NCI-H1048 (cell line): ENCODE results near the gene CNTN5.

Experiments used
- DNase-seq: peaks from one replicate; lab custom pipeline; 2025; lab: John Stamatoyannopoulos, UW

Gene CNTN5

DNA sequence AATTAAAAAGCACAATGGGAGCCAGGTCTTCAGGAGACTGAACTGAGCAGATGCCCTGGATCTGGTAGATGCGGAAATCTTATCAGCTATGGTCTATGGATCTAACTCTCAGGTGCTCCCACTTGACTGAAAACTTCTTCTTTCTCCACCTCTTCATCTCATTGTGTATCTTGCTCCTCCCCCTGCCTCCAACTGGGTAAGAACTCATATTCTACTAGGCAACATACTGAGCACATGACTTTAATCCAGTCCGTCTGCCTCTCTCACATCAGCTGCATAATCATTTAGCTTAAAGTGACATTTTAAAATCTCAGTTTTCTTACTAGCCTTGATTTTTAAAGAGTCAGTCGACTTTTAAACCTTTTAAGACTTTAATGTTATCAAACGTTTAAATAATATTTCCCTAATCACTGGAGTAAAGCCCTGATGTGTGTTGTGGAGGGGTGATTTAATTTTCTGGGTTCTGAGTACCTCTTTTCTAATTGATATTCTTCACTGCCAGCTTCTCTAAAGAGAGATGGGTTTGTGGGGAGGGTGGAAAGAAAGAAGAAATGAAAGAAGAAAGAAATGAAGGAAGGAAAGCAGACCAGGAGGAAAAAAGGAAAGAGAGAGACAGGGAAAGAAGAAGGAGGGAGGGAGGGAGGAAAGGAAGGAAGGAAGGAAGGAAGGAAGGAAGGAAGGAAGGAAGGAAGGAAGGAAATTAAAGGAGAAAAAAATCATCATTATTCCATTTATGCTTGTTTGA, 1073.5 kb downstream of the CNTN5 start:
- no peak for DNase-seq

DNA sequence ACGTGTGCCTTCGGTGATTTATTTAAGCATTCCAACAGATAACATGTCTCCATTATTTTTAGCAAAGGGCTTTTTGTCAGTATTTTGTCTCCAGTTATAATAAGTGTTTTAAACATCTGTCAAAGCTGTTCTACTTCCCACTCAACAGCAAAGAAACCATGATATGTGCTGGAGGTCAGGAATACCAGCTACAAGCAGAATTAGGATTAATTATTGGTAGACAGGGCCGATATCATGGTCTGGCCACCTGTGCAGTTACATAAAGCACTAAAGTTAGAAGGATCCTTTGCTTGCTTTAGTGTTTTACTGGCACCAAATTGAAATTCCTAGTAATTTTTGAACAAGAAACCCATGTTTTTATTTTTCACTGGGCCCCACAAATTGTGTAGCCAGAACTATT, 1075.1 kb downstream of the CNTN5 start:
- no peak for DNase-seq

DNA sequence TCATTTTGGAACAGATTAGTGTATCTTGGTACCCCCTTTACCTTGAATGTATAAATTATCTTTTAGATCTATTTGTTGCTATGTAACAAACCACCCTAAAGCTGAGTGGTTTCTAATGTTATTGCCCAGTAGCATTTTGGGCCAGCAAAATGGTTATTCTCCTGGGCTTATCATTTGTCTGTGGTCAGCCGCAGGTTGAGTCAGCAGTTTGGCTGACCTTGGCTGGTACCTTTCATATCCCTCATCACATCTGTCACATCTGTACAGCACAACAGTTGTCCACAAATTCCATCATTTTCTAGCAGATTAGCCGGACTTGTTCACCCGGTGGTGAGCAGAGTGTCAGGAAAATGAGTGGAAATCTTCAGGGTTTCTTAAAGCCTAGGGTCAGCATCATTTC, 1077.8 kb downstream of the CNTN5 start:
- no peak for DNase-seq

DNA sequence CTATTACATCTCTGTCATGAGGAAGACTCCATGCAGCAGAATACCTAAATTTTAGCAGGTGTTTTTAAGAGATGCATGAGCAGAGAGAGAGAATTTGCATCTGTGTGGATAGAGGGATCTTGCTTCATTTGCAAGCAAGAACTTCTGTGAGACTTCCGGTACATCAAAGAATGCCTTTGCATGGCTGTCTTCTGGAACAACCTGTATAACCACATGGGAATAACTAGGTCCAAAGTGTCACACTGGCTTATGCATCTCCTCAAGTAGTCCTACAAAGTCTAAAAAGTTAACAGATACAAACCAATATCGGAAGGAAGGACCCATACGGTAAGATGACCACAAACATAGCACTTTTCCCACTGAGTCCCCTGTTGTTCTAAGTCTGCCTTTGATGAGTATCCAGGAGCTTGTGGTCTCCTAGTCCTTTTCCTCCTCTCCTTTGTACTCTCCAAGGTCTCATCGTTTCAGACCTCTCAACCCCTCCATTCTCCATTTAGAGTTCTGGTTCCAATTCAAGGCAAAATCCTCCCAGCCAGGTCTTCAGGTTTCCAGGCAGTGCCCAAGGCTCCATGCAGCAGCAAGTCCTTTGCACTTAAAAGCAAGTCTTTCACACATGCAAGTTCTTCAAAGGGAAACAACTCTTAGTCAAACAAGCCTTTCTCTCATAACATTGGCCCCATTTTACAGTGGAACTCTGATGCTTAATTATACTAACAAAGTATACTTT, 1084.7 kb downstream of the CNTN5 start:
- DNase-seq: peak; percentile 6

DNA sequence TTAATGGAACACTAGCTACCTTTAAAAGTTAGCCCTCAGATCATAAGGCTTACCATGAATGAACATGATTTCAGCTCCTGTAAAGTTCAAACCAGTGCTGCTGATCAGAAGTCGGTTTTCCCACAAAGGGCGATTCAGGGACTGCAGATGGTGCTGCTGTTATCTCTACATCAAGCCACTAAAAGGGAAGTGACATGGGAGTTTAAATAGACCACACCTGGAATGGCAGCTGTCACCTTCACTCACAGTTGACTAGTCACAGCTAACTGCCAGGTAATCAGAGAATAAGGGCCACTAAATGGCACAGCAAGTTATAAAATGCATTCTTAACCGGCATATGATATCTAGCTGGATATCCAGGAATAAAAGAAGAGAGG, 1085.2 kb downstream of the CNTN5 start:
- no peak for DNase-seq

DNA sequence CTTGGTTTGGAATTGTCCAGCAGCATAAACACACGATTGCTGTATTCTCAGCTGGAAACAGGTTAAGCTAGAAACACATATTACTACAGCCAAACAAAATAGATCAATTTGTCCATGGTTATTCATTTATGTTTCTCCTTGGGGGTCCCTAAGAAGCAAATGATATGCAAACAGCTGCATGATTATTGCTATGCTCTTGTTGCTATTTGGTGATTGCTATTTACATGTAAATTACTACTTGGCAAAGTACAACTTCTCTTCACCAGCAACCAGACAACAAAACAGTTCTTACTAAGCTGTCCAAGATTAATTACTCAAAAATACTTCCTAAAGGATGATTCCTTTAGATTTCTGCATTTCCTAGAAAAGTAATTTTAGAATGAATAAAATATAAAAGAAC, 1098.4 kb downstream of the CNTN5 start:
- DNase-seq: peak; percentile 52

DNA sequence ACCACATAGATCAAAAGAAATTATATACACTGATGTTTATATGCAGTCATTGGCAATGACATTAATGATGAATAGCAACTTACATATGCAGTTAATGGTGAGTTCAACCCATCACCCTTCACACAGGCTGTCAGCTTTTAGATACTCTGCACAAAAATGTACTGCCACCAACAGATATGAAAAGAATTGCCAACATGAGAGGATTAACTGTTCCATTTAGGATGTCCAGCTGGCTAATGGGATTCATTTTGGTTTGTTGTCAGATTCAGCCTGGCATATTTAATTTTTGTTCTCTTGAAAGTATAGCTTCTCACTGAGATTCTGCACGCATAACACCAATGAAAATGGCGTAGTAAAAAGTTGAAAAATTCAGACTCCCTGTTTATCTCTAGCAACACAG, 1112.4 kb downstream of the CNTN5 start:
- DNase-seq: no peak

DNA sequence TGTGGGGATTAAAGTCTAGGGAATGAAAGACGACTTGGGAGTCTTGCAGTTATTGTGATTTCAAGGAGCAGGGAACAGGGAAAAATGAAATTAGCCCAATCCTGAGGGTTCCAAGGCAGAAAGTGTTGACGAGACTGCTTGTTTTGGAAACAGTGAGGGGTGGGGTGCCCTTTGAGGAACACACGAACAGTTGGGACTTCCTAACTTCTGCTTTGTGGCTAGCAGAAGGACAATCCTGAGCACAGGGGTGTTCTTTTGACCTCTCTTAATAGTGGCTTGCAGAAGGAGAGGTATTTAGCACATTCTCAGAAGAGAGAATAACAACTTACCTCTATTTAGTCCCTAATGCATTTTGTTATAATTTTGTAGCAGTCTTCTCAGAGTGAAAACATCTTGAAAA, 1120.5 kb downstream of the CNTN5 start:
- DNase-seq: no peak

DNA sequence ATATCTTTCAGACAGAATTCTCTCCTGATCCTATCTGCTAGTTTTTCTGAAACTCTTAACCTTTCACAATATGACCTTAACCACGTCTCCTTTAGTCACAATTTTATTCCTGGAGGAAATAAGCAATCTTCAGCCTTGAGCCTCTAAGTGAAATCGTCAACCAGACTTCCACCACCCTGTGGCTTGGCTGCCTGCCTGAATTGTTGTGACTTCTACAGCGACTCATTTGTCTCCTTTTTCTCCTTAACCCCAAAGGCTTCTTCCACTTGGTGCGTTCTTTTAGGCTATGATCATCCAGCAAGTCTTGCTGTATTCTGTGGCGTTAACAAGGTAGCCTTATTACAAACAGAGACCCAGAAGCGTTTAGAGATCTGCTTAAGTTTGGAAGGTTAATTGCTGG, 1131.2 kb downstream of the CNTN5 start:
- no peak for DNase-seq

DNA sequence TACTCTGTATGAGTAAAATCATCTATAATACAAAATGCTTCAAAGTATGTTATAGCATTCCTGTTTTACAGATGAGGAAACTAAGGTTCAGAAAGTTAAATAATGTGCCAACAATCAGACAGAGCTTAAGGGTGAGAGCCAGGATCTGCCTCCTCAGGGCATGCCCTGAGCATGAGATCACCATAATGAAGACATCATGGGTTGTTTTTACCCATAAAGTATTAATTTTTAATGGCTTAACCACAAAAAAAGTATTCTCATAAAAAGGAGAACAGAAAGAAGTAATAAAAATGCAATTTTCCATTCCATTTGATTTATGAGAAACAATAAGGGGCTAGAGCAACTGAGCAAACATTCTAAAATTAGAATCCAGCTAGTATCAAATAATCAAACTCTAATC, 1132.0 kb downstream of the CNTN5 start:
- no peak for DNase-seq

DNA sequence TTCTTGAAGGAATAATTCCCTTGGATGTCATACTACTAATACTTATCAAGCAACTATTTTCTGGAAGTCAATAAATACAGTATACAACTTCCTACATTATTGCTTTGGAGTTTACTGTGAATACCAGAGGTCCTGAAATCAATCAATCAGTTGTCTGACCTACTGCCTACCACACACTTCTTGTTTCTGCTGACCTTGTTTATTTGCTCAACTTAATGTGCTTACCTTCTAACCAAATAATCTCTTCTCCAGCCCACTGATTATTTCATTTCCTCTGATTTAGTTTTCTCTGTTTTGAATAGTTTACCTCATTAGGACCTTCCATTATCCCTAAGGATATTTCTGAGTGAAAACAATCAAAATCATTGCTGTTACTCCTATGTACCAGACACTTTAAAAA, 1142.7 kb downstream of the CNTN5 start:
- DNase-seq: no peak

DNA sequence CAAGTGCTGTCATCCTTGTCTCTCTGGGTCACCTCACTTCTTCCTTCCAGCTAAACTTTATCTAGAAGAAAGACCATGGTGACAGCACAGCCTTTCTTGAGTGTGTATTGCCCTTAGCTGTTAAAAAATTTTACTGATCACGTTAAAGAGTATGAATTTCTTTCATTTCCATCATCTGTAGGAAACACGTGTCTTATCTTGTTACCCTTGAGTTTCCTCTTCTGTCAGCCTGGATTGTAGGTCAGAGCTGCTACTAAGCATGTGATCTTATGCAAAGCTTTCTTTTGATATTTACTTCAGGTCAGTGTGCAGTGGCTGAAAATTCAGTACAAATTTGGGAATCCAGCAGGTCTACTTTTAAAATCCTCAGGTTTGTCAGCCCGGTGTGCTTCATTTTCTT, 1154.1 kb downstream of the CNTN5 start:
- DNase-seq: no peak

DNA sequence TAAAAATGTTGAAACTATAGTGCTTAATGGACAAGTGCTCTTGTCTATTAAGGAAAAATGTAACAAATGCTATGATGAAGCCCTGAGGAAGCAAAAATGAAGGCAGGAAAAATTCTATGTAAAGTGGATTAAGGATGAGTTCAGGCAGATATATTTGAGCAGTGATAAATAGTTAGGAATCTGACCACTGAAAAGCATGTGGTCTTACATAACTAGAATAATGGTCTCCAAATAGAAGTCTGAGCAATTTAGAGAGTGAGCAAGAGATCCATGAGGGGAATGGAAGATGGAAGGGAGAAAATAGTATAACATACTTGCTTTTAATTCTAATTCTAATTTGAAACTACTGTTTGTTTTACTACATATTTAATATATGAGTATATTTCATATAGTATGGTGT, 1155.7 kb downstream of the CNTN5 start:
- no peak for DNase-seq

DNA sequence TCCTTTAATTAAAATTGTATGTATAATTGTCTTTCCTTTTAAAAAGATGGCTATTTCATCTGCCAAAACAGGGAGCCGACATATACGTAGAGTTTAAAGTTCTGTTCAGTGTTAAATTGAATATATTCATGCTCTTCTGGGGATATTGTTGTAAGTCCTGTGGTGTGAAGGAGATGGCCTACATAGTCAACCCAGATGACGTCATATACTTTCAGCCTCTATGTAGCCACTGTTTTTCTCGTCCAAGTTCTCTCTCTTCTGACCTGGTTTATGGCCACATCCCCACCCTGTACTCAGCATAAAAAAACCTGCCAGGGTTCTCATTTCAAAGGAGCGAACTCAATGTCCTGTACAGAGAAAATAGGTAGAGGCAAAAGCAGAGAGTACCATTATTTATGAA, 1156.9 kb downstream of the CNTN5 start:
- DNase-seq: no peak

DNA sequence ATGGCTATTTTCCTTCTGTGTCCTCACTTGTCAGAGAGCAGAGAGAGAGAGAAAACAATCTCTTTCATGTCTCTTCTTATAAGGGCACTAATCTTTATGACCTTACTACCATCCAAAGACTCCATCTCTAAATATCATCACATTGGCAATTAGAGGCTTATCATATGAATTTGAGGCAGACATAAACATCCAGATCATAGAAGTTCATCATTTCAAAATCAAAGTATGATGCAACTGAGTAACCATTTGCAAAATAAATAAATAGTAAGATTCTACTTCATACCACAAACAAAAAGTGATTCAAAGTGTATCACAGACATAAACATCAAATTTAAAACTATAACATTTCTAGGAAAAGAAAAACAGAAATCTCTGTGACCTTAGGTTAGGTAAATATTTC, 1161.6 kb downstream of the CNTN5 start:
- DNase-seq: no peak

DNA sequence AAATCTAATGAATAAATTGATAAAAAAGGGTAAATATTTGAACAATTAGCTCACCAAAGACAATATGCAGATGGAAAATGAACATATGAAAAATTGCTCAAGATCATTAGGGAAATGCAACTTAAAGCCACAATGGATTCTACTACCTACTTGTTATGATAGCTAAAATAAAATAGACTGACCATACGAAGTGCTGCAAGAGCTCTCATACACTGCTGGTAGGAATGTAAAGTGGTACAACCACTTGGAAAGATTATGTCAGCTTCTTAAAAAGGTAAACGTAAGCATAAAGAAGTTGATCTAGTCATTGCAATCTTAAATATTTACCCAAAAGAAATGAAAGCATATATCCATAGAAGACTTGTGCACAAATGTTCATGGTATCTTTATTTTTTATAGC, 1162.2 kb downstream of the CNTN5 start:
- no peak for DNase-seq

DNA sequence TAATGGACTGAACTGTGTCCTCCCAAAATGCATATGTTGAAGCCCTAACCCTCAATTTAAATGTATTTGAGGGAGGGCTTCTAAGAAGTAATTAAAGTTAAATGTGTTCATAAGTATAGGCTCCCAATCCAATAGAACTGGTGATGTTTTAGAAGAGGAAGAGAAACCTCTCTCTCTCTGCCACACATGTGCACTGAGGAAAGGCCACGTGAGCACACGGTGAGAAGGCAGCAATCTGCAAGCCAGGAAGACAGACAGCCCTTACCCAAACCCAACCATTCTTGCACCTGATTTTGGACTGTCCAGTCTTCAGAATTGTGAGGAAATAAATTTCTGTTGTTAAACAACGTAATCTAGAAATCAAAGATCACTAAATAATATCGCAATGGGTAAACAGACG, 1164.8 kb downstream of the CNTN5 start:
- DNase-seq: no peak

DNA sequence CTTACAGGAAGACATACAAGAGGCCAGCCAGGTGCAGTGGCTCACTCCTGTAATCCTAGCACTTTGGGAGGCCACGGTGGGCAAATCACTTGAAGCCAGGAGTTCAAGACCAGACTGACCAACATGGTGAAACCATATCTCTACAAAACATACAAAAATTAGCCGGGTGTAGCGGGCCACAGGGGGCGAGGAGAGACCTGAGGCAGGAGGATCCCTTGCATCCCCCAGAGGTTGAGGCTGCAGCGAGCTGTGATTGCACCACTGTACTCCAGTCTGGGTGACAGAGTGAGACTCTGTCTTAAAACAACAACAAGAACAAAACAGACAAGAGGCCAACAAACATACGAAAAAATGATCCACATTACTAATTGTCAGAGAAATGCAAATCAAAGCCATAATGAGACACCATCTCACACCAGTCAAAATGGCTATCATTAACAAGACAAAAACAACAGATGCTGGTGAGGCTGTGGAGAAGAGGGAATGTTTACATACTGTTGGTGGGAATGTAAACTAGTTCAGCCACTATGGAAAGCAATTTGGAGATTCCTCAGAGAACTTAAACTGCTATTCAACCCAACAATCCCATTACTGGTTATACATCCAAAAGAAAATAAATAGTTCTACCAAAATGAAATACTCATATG, 1167.5 kb downstream of the CNTN5 start:
- no peak for DNase-seq

DNA sequence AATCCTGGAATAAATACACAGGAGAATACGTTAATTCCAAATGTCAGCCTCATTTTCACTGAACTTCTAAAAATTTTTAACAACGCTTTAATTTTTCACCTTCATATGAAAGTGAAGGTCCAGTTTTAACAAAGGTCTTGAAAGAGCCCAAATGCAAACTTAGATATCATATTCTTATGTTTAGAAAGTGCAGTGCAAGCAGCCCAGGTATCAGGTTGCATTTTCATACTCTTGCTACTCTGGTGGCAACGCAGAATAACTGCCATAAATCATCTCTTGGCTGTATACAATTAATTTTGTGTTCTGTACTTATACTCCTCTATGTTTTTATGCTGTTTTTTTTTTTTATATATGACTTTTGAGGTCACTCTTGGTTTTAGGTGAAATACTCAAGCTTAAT, 1169.6 kb downstream of the CNTN5 start:
- DNase-seq: no peak

DNA sequence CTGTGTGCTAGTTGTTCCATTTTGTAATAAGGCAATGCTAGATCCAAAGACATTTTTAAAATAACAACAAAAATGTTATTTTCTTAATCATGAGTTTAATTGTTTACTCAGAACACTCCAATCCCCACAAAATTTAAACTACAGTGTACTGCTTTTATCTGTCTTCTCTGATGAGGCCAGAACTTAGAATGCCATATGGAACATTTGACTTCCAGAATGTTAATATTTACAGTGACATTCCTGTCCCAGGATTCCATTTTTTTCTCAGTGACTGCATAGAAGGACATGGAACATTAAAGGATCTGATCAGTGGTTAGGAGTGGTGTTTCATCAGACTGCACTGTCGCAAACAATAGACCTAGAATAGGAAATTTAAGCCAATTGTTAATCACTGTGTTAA, 1171.4 kb downstream of the CNTN5 start:
- DNase-seq: no peak

DNA sequence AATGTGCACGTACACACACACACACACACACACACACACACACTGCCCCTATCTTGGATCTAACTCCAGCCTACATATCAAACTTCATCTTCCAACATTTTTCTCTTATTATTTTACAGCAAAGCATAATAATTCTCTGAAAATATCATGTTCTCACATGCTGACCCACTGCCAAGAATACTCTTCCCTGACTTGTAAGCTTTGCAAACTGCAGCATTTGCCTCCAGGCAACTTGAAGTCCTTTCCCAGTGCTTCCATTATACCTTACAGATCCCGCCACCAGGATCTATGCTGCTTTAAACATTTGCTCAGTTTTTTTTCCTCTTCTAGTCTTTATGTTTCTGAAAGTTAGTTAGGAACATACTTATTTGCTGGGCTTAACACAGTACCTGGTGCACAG, 1183.0 kb downstream of the CNTN5 start:
- DNase-seq: no peak

DNA sequence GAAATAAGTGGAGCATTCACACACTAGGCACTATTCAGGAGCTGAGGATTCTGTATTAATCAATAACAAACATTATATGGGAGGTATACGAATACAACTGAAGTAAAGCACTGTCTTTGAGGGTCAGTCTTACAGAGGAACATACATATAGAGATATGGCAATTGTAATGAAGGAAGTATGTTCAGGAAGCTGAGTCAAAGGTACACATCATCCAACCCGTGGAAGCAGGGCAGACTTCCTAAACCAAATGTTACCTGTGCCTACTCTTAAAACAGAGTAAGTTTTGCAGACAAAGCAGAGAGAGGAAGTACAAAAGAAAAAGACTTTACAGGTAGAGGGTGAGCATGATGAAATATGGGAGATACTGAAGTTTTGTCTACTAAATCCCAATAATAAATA, 1185.2 kb downstream of the CNTN5 start:
- no peak for DNase-seq

DNA sequence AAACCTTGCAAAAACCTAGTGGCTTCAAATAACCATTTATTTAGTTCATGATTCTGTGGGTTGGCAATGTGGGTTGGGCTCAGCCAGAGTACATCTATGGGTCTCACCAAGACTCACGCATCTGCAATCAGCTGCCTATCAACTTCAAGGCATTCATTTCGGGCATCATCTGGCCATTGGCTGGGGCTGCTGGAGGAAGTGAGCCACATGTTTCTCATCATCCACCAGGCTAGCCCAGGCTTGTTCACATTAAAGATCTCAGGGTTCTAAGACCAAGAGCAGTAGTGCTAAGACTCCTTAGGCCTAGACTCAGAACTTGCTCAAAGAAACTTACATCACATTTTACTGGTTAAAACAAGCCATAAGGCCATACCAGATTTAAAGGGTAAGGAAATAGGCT, 1187.5 kb downstream of the CNTN5 start:
- DNase-seq: no peak

DNA sequence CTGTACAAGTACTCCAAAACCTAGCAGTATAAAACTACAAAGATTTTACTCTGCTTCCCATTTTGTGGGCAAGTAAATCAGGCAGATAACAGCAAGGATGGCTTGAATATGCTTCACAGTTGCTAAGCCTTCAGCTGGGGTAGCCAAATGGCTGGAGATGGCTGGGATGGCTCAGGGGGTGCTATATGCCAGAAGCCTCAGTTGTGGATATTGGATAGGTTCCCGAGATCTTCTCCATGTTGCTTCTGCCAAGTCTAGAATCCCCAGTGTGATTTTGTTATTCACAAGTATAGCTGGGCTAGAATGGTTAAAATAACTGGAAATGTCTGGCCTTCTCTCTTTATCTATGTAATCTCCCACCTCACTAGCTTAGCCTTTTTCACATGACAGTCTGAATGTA, 1194.0 kb downstream of the CNTN5 start:
- no peak for DNase-seq
